GM18870 (cell line): ENCODE results near the gene ENOX2.
"Not testable (repeated sequence)": the region's sequence is repeated elsewhere in the genome, so short reads cannot be mapped to it uniquely, and the experiment has no call there.

Experiments used
- ATAC-seq: cut with Tn5 transposase; IDR thresholded peaks from one replicate; pipeline ENCODE4 v1.9.1; 2021; ENCODE audit warnings: moderate library complexity; ENCODE audit not compliant: unreplicated experiment

Gene ENOX2

DNA sequence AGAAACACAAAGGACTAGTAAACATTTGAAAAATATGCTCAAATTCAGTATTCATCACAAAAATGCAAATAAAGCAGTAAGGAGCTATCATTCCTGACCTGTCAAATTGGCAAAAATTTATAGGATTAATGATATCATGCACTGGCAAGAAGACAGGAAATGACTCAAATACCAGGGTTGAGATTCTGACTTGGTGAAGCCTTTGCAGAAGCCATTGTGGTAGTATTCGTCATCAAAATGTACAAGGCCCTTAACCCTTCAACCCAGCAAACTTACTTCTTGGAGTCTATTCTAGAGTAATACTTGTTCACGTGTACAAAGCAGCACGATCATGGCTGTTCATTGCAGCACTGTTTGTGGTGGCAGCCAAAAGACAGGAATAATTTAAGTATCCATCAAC is 132.4 kb downstream of the ENOX2 start:
- no peak for ATAC-seq

DNA sequence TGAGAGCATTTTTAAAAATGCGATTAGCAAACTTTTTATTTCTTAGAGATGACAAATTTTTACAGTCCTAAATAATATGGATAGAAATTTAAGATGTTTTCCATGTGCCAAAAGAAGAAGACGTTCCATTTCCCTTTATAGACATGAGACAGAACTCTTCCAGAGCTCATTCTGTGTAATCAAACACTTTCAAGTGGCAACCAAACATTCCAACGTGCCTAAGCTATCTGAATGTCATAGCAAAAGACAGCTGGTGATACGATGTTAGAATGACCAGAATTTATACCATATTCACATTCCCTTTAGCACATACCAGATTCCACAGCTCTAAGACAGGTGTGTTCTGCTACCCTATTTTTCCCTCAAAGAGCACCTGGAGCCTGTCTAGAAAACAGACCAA is 133.2 kb downstream of the ENOX2 start:
- no peak for ATAC-seq

DNA sequence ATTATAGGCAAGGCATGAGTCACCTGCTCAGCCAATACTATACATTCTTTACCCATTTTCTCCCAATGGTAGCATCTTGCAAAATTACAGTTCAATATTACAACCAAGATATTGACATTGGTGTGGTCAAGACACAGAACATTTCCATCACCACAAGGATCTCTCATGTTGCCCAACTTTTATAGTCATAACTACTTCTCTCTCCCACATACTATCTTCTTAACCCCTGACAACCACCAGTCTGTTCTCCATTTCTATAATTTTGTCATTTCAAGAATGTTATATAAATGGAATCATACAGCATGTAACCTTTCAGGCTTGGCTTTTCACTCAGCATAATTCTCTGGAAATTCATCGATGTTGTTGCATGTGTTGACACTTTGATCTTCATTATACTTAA is 144.9 kb downstream of the ENOX2 start:
- no peak for ATAC-seq

DNA sequence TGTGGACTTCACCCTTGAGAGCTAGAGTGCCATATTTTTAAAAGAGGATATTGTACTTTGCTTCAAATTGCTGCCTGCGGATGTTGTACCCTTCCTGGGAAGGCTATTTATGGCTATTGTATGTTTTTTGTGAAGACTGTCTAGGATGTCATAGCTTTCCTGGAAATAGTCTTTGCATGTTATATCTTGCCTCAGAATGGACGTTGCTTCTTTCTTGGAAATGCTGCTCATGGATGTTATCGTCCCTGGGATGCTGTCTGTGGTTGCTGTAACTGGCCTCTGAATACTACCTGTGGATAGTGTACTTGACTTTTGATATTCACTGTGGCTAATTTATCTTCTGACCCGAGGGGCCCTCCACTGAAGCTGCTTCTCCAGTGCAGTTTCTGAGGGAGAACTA is 146.8 kb downstream of the ENOX2 start:
- ATAC-seq, result no peak

DNA sequence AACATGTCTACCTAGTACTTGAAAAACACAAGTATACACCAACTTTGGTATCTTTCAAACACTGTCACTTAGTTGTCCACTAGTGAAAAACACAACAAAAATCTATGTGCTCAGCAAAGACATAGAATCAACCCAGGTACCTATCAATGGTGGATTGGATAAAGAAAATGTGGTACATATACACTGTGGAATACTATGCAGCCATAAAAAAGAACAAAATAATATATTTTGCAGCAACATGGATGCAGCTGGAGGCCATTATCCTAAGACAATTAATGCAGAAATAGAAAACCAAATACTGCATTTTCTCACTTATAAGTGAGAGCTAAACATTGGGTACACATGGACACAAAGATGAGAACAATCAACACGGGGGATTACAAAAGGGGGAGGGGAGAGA is 148.7 kb downstream of the ENOX2 start:
- ATAC-seq, result no peak

DNA sequence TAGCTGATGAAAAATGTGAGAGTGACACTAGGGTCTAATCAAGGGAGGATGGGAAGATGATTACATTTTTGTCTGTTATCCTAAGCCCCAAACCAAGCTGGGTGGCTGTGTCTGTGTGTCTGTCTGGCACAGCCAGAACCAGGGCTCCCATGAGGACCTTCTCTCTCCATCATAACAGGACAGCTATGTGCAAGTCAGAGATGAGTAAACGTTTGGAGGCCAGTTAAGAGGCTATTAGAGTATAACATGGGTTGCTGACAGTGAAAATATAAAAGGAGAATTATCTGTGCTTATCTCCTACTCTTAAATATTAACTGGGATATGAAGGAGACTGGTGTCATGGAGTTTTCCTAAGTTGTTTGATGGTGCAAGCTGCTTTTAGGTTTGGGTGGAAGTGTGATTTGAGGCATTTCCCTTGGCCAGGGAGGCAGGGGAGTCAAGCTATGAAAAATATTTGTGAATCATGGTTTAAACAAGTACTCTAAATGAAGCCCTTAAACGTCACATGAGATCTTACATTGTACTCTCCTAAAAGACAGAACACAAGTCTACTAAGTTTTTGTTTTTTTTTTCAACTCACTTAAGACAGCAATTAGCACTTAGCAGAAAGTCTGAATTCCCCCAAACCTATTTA is 156.2 kb downstream of the ENOX2 start:
- no peak for ATAC-seq

DNA sequence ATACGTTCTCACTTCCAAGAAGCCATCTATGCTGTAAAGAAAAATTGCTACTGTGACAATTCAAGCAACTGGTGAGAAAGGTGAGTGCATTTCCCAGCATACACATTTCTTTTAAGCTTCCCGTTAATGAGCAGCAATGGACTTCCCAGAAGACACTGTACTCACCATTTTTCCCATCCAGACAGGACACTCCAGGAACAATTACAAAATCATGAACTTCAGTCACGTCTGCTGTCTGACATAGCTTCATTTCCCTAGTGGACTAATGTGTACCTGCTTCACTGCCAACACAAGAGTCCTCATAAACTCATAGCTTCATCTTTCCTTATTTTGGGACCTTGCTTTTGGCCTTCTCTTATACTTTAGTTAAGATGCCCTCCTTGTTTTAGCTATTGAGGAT is 156.9 kb downstream of the ENOX2 start:
- ATAC-seq, result no peak

DNA sequence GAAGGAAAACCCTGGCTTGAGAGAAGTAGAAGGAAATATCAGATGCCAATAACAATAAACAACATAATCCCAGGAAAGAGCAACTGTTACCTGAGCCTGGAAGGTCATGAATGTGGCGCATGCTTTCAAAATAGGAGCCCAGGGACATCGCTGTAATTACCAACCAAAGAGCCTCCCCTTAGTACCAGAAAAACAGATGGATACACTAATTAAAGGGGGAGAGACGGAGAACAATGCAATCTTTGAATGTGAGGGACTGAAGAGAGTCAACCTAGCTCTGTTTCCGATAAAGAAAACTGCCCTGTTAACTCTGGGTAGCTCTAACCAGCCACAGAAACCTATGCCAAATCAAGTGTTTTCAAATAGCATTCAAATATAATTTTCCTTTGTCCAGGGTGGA is 161.4 kb downstream of the ENOX2 start:
- no peak for ATAC-seq

DNA sequence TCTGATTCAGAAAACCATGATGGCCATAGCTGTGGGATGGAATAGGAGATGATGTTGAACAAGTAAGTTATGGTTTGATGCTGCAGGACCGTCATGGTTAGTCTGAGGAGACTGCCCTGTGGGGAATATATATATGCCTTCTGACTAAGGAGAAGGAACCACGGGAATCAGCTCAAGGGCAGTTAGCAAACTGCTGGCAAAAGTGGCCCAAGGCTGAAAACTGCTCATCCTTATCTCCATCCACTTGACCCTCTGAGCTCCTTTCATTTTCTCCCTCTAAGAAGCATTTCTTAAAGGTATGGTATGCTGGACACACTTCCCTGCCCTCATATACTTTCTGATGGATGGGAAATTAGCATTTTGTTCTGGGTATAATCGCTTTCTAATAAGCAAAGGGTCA is 161.9 kb downstream of the ENOX2 start:
- no peak for ATAC-seq

DNA sequence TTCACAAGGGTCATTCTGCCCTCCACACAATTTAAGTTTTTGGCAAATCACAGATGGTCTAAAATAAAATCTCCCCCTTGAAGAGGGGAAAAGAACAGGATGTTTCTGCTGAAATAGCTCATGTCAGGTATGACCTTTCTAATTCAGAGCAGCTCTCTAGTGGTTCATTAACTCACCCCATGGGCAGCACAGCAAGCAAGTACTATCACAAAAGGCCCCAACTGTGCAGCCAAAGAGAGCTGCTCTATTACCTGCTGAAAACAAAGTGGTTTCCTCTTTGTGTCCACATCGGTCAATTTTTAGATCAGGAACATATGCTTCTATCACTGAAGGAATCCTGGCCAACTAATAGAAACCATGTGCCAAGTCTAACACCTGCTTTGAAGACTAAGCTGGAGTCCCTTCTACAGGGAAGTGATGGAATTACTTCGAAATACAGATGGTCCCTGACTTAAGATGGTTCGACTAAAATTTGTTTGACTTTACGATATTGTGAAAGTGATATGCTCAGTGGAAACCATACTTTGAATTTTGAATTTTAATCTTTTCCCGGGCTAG is 164.3 kb downstream of the ENOX2 start:
- no peak for ATAC-seq

DNA sequence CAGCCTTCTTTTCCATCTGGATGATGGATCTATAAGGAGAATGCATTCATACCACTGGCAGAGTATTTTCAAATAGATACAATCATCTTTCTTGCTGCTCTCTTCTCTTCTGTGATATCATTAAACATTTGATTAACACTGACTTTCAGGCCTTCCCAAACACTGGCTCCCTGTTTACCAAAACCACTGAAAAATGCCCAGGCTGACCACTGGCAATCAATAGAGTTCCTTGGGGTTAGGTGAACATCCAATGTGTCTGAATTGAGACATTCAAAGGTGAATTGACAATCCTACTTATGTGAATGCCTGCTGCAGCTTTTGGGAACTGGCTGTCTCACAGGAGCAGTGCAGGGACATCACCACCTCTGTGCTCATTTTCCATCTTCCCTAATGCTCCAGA is 168.3 kb downstream of the ENOX2 start:
- no peak for ATAC-seq

DNA sequence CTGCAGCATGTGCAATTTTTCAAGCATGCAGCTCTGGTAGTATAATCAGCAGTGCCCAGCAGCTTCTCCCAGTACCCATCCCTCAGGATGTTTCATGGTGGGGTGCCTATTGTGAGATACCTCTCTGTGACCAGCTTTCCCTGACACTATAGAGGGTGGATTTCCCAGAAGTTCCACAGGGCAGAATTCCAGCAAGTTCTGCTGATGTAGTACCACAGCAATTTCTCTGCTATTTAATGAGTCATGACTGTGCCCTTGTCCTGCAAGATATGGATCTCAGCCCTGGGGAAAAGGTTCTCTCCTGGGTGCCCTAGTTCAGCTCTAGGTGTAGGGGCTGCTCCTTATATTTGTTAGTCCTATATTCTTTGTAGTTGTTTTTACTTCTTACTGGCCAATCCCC is 174.8 kb downstream of the ENOX2 start:
- ATAC-seq, result no peak

DNA sequence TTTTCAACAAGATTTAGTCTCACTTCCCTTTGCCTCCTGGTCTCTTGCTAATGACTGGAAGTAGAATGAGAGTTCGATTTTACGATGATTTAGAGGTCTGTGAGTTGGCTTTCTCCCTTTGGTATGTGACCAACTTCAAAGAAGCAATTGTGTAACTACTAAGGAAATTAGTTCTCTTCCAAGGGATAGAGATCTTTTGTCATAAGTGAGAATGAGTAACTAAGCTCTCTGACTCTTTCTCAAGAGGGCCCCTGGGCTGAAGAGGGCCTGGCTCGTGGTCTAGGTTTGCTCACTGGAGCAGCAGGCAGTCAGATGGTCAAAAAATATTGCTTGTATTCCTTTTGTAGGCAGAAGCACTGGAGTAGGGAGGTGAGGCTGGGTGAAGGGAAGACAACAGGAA is 176.3 kb downstream of the ENOX2 start:
- ATAC-seq, result no peak

DNA sequence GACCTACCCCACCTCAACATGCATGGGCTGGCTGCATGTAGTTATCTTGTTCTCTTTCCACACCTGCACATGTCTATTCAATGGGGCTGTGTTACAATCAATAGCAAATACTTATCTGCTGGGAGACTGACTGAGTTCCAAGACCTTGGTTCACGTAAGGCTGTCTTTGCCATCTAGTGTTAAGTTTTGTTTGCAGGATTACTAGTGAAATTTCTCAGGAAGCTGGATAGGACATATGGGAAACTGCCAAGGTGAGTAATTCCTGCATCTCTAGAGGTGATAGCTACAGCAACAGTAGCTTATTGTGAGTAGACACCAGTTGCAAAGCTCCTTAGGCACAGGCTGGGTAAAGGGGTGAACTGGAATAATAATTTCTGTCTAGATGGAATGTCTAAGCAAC is 177.5 kb downstream of the ENOX2 start:
- no peak for ATAC-seq

DNA sequence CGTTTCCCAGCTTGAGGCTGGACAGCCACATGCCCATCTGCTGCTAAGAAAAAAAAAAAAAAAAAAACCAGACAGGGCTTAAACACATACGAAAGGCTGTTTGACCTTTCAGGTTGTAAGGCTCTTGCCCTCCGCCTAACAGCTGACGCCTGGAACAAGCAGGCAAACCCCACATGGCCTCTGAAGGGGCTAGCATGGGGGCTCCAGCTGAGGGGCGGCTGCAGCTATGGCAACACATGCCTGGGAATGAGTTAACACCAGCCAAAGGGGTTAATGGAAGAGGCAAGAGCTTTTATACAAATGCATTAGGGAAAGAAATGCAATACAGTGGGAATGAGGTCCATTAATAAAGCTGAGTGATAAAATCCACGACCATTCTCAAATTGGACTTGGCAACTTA is 183.6 kb downstream of the ENOX2 start:
- ATAC-seq, result no peak

DNA sequence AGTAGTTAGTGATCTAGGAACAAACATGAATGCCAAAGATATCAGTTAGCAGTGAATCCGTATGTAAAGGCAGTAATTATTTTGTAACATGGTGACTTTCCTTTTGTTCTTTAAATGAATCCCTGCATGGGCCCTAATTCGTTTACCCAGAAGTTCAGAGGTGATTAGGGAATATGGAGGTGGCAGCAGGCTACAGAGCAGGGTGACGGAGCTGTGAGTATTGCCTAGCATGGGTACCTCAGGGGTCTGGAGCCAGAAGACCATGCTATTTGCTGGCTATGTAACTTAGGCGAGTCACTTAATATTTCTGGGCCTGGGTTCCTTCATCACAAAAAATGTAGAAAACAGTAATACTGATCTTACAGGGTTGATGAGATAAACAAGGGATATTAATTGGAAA is 184.9 kb downstream of the ENOX2 start:
- no peak for ATAC-seq

DNA sequence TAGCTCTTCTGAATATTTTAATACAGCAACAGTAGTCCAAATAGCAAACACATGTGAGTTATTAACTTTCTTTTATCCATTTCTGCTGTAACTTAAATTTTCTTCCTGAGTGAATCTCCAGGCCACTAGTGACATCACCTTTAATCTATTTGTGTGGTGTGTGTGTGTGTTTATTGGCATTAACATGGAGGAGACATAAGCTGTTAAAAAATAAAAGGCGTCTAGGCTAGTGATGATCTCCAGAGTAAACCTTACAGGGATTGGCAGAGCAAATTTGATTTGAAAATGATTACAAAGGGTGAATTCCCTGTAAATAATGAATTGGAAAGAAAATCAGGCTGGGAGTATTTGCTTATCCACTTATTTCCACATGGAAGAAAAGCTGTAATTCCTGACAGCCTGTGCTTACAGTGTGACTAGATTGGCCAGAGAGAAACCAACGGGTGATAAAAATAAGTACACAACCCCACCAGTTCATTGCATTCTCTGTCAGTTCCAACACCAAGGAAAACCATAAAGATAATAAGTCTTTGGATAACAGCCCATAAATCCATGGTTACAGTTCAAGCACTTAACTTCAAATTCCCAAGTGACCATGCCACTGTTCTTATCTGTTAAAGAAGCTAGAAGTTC is 186.1 kb downstream of the ENOX2 start:
- no peak for ATAC-seq

DNA sequence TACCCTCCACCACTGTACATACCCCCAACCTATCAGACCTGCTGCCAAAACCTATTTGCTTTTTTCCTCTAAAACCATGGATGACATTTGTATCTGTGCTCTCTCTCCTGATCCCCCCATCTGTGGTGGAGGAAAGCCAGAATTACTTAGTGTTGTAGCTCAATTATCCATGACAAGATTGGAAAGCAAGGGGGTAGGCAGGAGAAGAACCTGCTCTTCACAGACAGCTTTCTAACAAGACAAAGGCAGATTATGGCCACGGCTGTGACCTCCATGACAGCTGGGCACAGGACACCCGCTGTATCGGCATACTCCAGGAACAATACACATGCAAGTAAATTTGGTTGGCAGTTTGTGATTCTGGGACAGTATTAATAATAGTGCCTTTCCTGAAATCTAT is 186.7 kb downstream of the ENOX2 start:
- ATAC-seq, result no peak

DNA sequence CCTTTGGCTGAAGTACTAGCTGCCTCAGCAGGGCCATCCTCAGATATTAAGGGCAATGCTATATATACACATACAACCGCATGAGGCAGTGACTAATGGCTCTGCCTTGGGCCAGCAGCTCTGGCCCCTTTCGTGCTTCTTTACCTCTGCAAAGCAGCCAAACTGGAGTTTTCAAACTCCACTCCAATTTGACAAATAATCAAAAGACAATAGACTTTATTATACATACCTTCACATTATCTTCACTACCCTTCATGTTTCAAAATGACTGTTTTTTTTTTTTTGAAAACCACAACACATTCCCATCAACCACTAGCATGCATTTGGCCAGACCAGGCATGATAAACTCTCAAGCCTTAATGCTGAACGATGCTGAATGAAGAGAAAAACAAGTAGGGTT is 187.7 kb downstream of the ENOX2 start:
- ATAC-seq, result no peak

DNA sequence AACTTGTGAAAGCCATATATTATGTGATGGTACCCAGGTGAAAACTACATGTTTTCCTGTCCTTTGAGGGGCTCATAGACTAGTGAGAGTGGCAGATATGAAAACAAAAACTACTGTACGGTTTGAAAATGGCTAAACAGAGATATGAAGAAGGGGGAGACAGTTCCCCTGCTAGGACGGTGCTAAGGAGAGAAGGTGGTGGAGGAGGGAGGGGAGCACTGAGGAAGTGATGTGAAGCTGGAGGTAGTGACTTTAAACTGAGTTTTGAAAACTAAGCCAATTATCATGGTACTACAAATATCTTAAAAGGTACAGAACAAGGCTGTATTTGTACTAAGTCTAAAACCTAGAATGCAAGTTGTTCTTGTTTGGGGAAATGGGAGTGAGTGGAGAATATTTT is 188.3 kb downstream of the ENOX2 start:
- ATAC-seq, result no peak

DNA sequence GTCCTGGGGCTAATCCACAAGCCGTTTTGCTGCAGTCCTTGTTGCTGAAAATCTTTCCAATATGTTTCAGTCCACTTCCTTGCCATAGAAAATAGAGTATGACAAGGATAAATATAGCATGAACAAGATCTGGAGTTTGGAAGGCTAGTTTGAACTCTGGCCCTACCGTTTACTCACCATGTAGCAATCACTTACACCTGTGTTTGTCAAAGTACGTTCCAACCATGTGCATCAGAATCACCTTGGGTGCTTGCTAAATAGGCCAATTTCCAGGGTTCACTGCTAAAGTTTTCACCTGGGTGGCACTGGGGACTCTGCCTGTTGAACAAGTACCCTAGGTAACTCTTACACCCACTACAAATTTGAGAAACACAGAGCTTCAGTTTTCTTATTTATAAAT is 188.9 kb downstream of the ENOX2 start:
- ATAC-seq, result no peak

DNA sequence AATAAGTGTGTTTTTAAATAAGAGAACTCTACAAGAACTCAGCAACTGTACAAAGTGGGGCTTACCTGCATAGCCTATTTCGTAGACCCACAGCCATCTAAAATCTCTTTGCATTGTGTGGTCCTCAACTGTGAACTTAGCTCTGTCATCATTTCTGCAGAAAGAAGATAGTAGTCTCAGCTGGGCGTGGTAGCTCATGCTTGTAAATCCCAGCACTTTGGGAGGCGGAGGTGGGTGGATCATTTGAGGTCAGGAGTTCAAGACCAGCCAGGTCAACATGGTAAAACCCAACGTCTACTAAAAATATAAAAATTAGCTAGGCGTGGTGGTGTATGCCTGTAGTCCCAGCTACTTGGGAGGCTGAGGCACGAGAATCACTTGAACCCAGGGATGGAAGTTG is 193.8 kb downstream of the ENOX2 start:
- ATAC-seq, result not testable (repeated sequence)

DNA sequence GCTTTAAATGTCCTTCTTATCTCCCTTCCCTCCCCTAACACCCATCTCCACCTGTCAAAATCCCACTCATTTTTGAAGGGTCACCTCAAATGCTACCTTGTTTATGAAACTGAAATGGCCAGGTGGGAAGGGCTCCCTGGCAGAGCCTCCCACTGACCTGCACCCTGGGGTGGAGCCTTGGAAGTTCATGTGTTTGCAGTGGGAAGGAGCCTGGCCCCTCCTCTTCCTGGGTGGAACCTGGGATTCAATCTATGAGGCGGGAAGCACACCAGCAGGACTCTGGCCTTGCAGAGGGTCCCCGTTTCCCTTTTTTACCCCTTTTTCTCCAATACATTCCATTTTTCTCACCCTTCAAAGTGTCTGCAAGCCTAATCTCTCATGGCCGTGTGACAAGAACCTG is 197.4 kb downstream of the ENOX2 start:
- ATAC-seq, result no peak
